HG03108 (cell line): ENCODE measurements around the gene SLC50A1.
"Not testable (repeated sequence)": the region's sequence is repeated elsewhere in the genome, so short reads cannot be mapped to it uniquely, and the experiment has no call there.

ENCODE experiments used
- ATAC-seq: cut with Tn5 transposase; IDR thresholded peaks from one replicate; pipeline ENCODE4 v1.9.1; 2021; ENCODE audit warnings: moderate library complexity; ENCODE audit not compliant: unreplicated experiment

The SLC50A1 gene

GRCh38 chr1:155116113-155116764 is 19.4 kb upstream of the SLC50A1 start:
- ATAC-seq: no peak

- no peak for ATAC-seq
These were observed 18.0 kb upstream of the SLC50A1 start for GRCh38 chr1:155117610-155118009.

GRCh38 chr1:155118090-155118489 is 17.6 kb upstream of the SLC50A1 start:
- ATAC-seq: not testable (repeated sequence)

- no peak for ATAC-seq
These were observed 15.4 kb upstream of the SLC50A1 start for GRCh38 chr1:155120253-155120652.

- no peak for ATAC-seq
These were observed 14.4 kb upstream of the SLC50A1 start for GRCh38 chr1:155121249-155121648.

- no peak for ATAC-seq
These were observed 13.3 kb upstream of the SLC50A1 start for GRCh38 chr1:155122308-155122707.

GRCh38 chr1:155123801-155124200 is 11.9 kb upstream of the SLC50A1 start:
- no peak for ATAC-seq

- no peak for ATAC-seq
These were observed 10.9 kb upstream of the SLC50A1 start for GRCh38 chr1:155124503-155125463.

GRCh38 chr1:155125511-155125945 is 10.1 kb upstream of the SLC50A1 start:
- no peak for ATAC-seq

- no peak for ATAC-seq
These were observed 9.6 kb upstream of the SLC50A1 start for GRCh38 chr1:155125946-155126555.

- ATAC-seq: no peak
These were observed 9.0 kb upstream of the SLC50A1 start for GRCh38 chr1:155126556-155127104.

GRCh38 chr1:155127105-155127966 is 8.3 kb upstream of the SLC50A1 start, which contains the start of gene EFNA1:
TSS of gene EFNA1 (plus strand) at chr1:155127876. CDS start at chr1:155127978, 102 bp downstream.
- no peak for ATAC-seq

GRCh38 chr1:155127967-155128754 is 7.5 kb upstream of the SLC50A1 start:
- no peak for ATAC-seq

GRCh38 chr1:155128755-155129473 is 6.7 kb upstream of the SLC50A1 start:
- no peak for ATAC-seq

GRCh38 chr1:155130272-155131006 is 5.2 kb upstream of the SLC50A1 start:
- no peak for ATAC-seq

- no peak for ATAC-seq
These were observed 4.4 kb upstream of the SLC50A1 start for GRCh38 chr1:155131285-155131684.

GRCh38 chr1:155131856-155132255 is 3.8 kb upstream of the SLC50A1 start:
- ATAC-seq: no peak

GRCh38 chr1:155133799-155134281 is 1.8 kb upstream of the SLC50A1 start:
- ATAC-seq: no peak
